OCI-LY7 (cell line): ENCODE data around the gene PRCD. TPM values are rescaled to one million over a fixed set of nuclear protein-coding genes. Genes with fewer than 3 reads are reported as not detected.
"Not testable (repeated sequence)": the region's sequence is repeated elsewhere in the genome, so short reads cannot be mapped to it uniquely, and the experiment has no call there.

ENCODE experiments used
- BruUV-seq: library from RNA; stranded (reverse); fragments of 400-500 nt; replicated peaks from 2 replicates; lab custom pipeline; 2021; lab: Mats Ljungman, UMichigan
- CTCF ChIA-PET: fragments of 300-600 bp; sonication (Branson Sonifier 250); formaldehyde crosslinking; loops from one replicate; lab custom pipeline; 2022; ENCODE audit warnings: antibody characterized with exemption; ENCODE audit not compliant: unreplicated experiment; lab: Charles Lee
- POLR2A ChIA-PET: fragments of 300-600 bp; sonication (Branson Sonifier 250); formaldehyde crosslinking; loops from one replicate; lab custom pipeline; 2022; ENCODE audit warnings: antibody characterized with exemption; lab: Charles Lee
- DNase-seq: peaks from one replicate; pipeline ENCODE4 v3.0.0-alpha.2; 2015; ENCODE audit warnings: low spot score
- H2AFZ ChIP-seq: fragments of 200-600 bp; sonication (generic), shearing (Covaris generic); 2 replicates; pipeline ENCODE4 v1.6.1; 2014; ENCODE audit warnings: mild to moderate bottlenecking, antibody characterized with exemption, low read length, moderate library complexity
- H3K27ac ChIP-seq: fragments of 200-600 bp; sonication (generic); 2 replicates; pipeline ENCODE4 v1.5.1; 2014; ENCODE audit warnings: mixed run types, low read depth, mild to moderate bottlenecking, moderate library complexity, low read length, inconsistent platforms; ENCODE audit not compliant: poor library complexity, severe bottlenecking
- H3K36me3 ChIP-seq: fragments of 200-600 bp; sonication (generic); 2 replicates; pipeline ENCODE4 v1.6.1; 2014; ENCODE audit warnings: mild to moderate bottlenecking, antibody characterized with exemption, low read length, moderate library complexity, mixed read lengths; ENCODE audit not compliant: insufficient read depth
- H3K4me1 ChIP-seq: fragments of 200-600 bp; sonication (generic); 2 replicates; pipeline ENCODE4 v1.5.1; 2014; ENCODE audit warnings: mild to moderate bottlenecking, low read length; ENCODE audit not compliant: insufficient read depth, poor library complexity, severe bottlenecking
- H3K4me2 ChIP-seq: fragments of 200-600 bp; sonication (generic); 2 replicates; pipeline ENCODE4 v1.6.1; 2014; ENCODE audit warnings: mild to moderate bottlenecking, low read length
- H3K4me3 ChIP-seq: fragments of 200-600 bp; sonication (generic); 2 replicates; pipeline ENCODE4 v1.5.1; 2014; ENCODE audit warnings: mild to moderate bottlenecking, low read depth, low read length; ENCODE audit not compliant: poor library complexity, severe bottlenecking
- H3K79me2 ChIP-seq: fragments of 200-600 bp; sonication (generic); 2 replicates; pipeline ENCODE4 v1.6.1; 2016; ENCODE audit warnings: low read depth, mild to moderate bottlenecking, low read length, moderate library complexity, mixed read lengths; ENCODE audit not compliant: insufficient read depth
- H3K9me2 ChIP-seq: fragments of 200-600 bp; sonication (generic); 2 replicates; pipeline ENCODE4 v1.6.1; 2016; ENCODE audit warnings: mild to moderate bottlenecking, low read length, mixed read lengths; ENCODE audit not compliant: insufficient read depth
- H3K9me3 ChIP-seq: fragments of 200-600 bp; sonication (generic); 2 replicates; pipeline ENCODE4 v1.6.1; 2014; ENCODE audit warnings: mild to moderate bottlenecking, mixed run types, low read length, mixed read lengths
- H4K20me1 ChIP-seq: fragments of 200-600 bp; sonication (generic); 2 replicates; pipeline ENCODE4 v1.6.1; 2014; ENCODE audit warnings: mild to moderate bottlenecking, antibody characterized with exemption, low read length, moderate library complexity, mixed read lengths; ENCODE audit not compliant: insufficient read depth
- CTCF ChIP-seq: fragments of 200-600 bp; sonication (generic); conservative IDR thresholded peaks from 2 replicates; pipeline ENCODE4 v1.5.1; 2014; ENCODE audit warnings: mild to moderate bottlenecking, antibody characterized with exemption, low read length, moderate library complexity, mixed read lengths
- EZH2phosphoT487 ChIP-seq: fragments of 200-600 bp; sonication (generic); IDR thresholded peaks from 2 replicates; pipeline ENCODE4 v1.6.1; 2018; ENCODE audit warnings: low read depth, borderline replicate concordance, mild to moderate bottlenecking, mixed run types, antibody characterized with exemption, low read length, moderate library complexity, mixed read lengths
- intact Hi-C: fragments of 100-400 bp; cut with micrococcal nuclease; formaldehyde crosslinking; loops from one replicate; pipeline ENCODE4 v1.10.0; 2022; ENCODE audit not compliant: unreplicated experiment
- total RNA-seq, 2 experiments: library from RNA; depleted of rRNA in 1 of 2; stranded (reverse); fragments of >200 nt in 1 of 2; shearing (Covaris generic) in 1 of 2; gene quantifications; 2 replicates each; pipeline ENCODE4 v1.2.3, GENCODE V29; 2014 to 2022

PRCD gene
- total RNA-seq, 2 experiments from 2014 or later = 5.7 to 15.9 TPM

- DNase-seq = no peak
- no peaks in the 10 kb centered on the region for H3K36me3 ChIP-seq
- H2AFZ ChIP-seq = no peak overlapping the region
- no peak for TF ChIP-seq CTCF
- no peak for TF ChIP-seq EZH2phosphoT487
- H3K9me3 ChIP-seq = no peaks in the 10 kb centered on the region
- no peaks in the 10 kb centered on the region for H4K20me1 ChIP-seq
- H3K4me2 ChIP-seq = no peak overlapping the region
- no TSS peak for BruUV-seq
- H3K27ac ChIP-seq = no peak overlapping the region
- H3K4me3 ChIP-seq = no peak overlapping the region
- intact Hi-C loops = no loop called here
- no peaks in the 10 kb centered on the region for H3K79me2 ChIP-seq
- H3K9me2 ChIP-seq = no peaks in the 10 kb centered on the region
- ChIA-PET CTCF (no interaction called here), POLR2A (interaction anchor here (0.7 kb wide), 1 partner anchor 270 kb away, joined by 3 read pairs; no protein-coding TSS in a partner anchor)
- peaks cover 10% of the 10 kb centered on the region for H3K4me1 ChIP-seq
Measured at GRCh38 chr17:76517638-76518038, 22.2 kb upstream of the PRCD start.

DNA sequence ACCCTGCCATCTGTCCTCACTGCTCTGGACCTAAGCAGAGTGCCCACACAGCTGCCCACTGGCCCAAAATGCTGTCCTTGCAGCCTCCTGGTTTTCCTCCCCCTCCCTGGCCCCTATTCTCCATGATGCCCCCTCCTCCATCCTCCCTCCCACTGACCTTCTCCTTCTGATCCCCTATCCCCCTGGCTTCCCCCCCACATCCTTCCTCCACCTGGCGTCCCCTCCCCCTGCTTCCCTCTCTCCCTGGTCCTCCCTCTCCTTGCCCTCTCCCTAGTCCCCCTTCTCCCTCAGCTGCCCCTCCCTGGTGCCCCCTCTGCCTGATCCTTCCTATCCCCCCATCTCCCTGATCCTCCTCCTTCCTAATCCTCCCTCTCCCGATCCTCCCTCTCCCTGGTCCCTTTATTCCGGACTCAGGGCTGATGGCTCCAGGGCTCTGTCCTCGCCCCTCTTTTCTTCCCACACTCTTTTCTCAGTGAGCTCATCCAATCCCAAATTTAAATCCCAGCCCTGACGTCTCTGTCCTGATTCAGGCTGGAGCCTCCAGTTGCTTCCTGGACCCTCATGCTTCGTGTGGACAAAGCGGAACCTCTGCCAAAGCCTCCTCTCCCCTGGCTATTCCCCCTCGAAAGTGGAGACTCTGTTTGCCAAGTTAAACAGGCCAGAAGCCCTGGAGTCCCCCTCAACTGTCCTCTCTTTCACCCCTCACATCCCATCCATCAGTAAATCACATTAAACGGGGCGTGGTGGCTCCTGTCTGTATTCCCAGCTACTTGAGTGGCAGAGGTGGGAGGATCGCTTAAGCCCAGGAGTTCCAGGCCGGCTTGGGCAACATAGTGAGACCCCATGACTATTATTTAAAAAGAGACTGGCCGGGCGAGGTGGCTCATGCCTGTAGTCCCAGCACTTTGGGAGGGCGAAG is 20.5 kb upstream of the PRCD start:
- Histone ChIP-seq H3K4me3 (no peak overlapping the region), H3K4me2 (no peak overlapping the region), H3K9me2 (no peaks in the 10 kb centered on the region), H3K79me2 (no peaks in the 10 kb centered on the region), H2AFZ (no peak overlapping the region), H3K36me3 (no peaks in the 10 kb centered on the region), H3K9me3 (no peaks in the 10 kb centered on the region), H4K20me1 (no peaks in the 10 kb centered on the region), H3K27ac (no peak overlapping the region), H3K4me1 (peaks cover 19% of the 10 kb centered on the region)
- POLR2A ChIA-PET = interaction anchor here (0.6 to 0.9 kb wide), 3 partner anchors 25 to 425 kb away, joined by 3 to 8 read pairs (median 3); no protein-coding TSS in a partner anchor
- CTCF ChIA-PET = no interaction called here
- no TSS peak for BruUV-seq
- intact Hi-C loops = no loop called here
- DNase-seq = no peak
- no peak for TF ChIP-seq CTCF
- no peak for TF ChIP-seq EZH2phosphoT487

GRCh38 chr17:76521262-76521661 is 18.6 kb upstream of the PRCD start:
- H4K20me1 ChIP-seq = no peaks in the 10 kb centered on the region
- H3K9me3 ChIP-seq = no peaks in the 10 kb centered on the region
- intact Hi-C loops = no loop called here
- H2AFZ ChIP-seq = no peak overlapping the region
- no peak overlapping the region for H3K4me2 ChIP-seq
- no peak overlapping the region for H3K4me3 ChIP-seq
- BruUV-seq = no TSS peak
- ChIA-PET CTCF (no interaction called here), POLR2A (interaction anchor here (0.6 kb wide), 1 partner anchor 126 kb away, joined by 5 read pairs; no protein-coding TSS in a partner anchor)
- no peaks in the 10 kb centered on the region for H3K9me2 ChIP-seq
- H3K4me1 ChIP-seq = peaks cover 17% of the 10 kb centered on the region
- H3K36me3 ChIP-seq = no peaks in the 10 kb centered on the region
- no peak for DNase-seq
- no peaks in the 10 kb centered on the region for H3K79me2 ChIP-seq
- H3K27ac ChIP-seq = no peak overlapping the region
- TF ChIP-seq CTCF (no peak), EZH2phosphoT487 (no peak)

DNA sequence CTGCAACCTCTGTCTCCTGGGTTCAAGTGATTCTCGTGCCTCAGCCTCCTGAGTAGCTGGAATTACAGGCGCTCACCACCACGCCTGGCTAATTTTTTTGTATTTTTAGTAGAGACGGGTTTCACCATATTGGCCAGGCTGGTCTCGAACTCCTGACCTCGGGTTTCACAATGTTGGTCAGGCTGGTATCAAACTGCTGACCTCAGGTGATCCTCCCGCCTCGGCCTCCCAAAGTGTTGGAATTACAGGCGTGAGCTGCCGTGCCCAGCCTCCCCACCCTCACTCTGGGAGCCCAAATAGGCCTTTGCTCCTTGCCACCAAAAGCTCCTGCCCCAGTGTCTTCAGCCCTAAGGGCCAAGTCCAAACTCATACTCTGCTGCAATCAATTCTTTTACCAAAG is 18.2 kb upstream of the PRCD start:
- DNase-seq, H3K4me2 ChIP-seq, H3K9me3 ChIP-seq, H3K27ac ChIP-seq, H3K36me3 ChIP-seq, H3K4me3 ChIP-seq, H2AFZ ChIP-seq, H4K20me1 ChIP-seq, H3K79me2 ChIP-seq, BruUV-seq, H3K9me2 ChIP-seq, intact Hi-C loops: not testable (repeated sequence)
- peaks cover 17% of the 10 kb centered on the region for H3K4me1 ChIP-seq
- ChIA-PET POLR2A (interaction anchor here (0.6 kb wide), 1 partner anchor 127 kb away, joined by 5 read pairs; no protein-coding TSS in a partner anchor), CTCF (interaction anchor here (0.6 kb wide), 1 partner anchor 33 kb away, joined by 3 read pairs; no protein-coding TSS in a partner anchor)
